Measurements from ENCODE around the gene S100A14.

S100A14 gene

GRCh38 chr1:153649863-153650235 lies 33.7 kb upstream of the S100A14 start:
- no peaks in the 10 kb centered on the region for H3K9me3 ChIP-seq
- peaks cover 12% of the 10 kb centered on the region for H3K36me3 ChIP-seq
- H3K4me1 ChIP-seq (ENCODE audit: control insufficient read depth in 1 of 2, insufficient read depth in 1 of 2, low read depth in 1 of 2, low read length in 1 of 2), result peaks cover 24 to 27% of the 10 kb centered on the region in 2 experiments
- H3K27me3 ChIP-seq, result no peaks in the 10 kb centered on the region
- TF ChIP-seq, protein P1, sequence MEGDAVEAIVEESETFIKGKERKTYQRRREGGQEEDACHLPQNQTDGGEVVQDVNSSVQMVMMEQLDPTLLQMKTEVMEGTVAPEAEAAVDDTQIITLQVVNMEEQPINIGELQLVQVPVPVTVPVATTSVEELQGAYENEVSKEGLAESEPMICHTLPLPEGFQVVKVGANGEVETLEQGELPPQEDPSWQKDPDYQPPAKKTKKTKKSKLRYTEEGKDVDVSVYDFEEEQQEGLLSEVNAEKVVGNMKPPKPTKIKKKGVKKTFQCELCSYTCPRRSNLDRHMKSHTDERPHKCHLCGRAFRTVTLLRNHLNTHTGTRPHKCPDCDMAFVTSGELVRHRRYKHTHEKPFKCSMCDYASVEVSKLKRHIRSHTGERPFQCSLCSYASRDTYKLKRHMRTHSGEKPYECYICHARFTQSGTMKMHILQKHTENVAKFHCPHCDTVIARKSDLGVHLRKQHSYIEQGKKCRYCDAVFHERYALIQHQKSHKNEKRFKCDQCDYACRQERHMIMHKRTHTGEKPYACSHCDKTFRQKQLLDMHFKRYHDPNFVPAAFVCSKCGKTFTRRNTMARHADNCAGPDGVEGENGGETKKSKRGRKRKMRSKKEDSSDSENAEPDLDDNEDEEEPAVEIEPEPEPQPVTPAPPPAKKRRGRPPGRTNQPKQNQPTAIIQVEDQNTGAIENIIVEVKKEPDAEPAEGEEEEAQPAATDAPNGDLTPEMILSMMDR (IDR thresholded peaks at IDR 0.05), result no peak
- H3K27ac ChIP-seq, result no peak overlapping the region
- H3K4me3 ChIP-seq (ENCODE audit: low read depth in 1 of 2, low read length in 1 of 2), result no peak overlapping the region

DNA sequence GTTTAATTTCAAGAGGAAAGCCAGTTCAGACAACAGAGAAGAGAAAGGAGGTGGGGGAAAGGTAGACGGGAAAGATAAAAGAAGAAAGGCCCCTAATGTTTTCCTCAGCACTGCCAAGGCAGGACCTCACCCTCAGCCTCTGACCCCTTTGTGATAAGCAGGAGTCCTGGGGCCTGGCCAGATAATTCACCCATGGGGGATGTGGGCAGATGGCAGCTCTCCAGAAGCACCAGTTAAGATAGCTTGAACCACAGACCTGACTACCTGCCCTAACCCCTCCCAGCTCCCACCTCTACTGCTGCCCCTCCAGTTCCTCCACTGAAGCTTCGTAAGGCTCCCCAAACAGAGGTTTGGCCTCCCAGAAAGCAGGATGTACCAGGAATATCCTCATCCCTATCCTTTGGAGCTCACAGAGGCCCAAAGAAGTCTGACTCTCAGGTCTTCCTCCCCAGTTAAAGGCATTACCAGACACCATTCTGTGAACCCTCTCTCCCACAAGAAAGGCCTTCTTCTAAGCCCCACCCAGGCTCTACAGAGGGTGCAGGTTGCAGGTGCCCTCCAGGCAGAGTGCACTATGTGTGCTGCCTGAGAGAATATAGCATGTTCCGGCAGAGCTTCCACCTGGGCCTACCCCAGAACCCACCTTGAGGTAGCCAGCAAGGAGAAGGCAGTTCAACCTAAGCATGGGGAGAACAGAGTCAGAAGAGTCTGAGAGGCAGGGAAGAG lies 33.2 kb upstream of the S100A14 start:
- Histone ChIP-seq H3K27ac (no peak overlapping the region), H3K9me3 (no peaks in the 10 kb centered on the region), H3K4me3 (ENCODE audit: low read depth in 1 of 2, low read length in 1 of 2) (no peak overlapping the region), H3K36me3 (peaks cover 18% of the 10 kb centered on the region), H3K27me3 (no peaks in the 10 kb centered on the region), H3K4me1 (ENCODE audit: control insufficient read depth in 1 of 2, insufficient read depth in 1 of 2, low read depth in 1 of 2, low read length in 1 of 2) (peaks cover 24 to 27% of the 10 kb centered on the region in 2 experiments)
- TF ChIP-seq, protein P1 (IDR thresholded peaks at IDR 0.05), result no peak

DNA sequence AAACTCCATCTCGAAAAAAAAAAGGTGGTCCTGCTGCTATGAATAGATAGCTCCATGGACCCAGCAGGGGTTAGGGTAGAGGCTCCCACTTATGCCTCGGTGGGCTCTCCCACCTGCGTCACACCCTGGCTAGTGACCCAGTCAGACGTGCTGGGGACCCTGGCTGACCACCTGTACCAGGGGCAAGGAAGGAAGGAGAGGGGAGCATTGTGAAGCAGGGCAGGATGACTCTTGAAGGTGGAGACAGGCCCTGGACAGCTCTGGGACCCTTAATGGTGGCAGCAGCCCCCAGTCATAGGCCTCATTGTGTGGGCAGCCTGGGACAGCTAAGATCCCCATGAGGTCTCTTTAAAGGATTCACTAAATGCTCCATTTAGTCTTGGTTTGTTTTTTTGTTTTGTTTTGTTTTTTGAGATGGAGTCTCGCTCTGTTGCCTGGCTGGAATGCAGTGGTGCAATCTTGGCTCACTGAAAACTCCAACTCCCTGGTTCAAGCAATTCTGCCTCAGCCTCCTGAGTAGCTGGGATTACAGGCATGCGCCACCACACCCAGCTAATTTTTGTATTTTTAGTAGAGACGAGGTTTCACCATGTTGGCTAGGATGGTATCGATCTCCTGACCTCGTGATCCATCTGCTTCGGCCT lies 32.0 kb upstream of the S100A14 start:
- no peak overlapping the region for H3K27ac ChIP-seq
- peaks cover 30% of the 10 kb centered on the region for H3K36me3 ChIP-seq
- H3K4me1 ChIP-seq (ENCODE audit: control insufficient read depth in 1 of 2, insufficient read depth in 1 of 2, low read depth in 1 of 2, low read length in 1 of 2), result peaks cover 20 to 25% of the 10 kb centered on the region in 2 experiments
- H3K27me3 ChIP-seq, result no peaks in the 10 kb centered on the region
- H3K9me3 ChIP-seq, result no peaks in the 10 kb centered on the region
- TF ChIP-seq, protein P1 (IDR thresholded peaks at IDR 0.05), result no peak
- H3K4me3 ChIP-seq (ENCODE audit: low read depth in 1 of 2, low read length in 1 of 2), result no peak overlapping the region

DNA sequence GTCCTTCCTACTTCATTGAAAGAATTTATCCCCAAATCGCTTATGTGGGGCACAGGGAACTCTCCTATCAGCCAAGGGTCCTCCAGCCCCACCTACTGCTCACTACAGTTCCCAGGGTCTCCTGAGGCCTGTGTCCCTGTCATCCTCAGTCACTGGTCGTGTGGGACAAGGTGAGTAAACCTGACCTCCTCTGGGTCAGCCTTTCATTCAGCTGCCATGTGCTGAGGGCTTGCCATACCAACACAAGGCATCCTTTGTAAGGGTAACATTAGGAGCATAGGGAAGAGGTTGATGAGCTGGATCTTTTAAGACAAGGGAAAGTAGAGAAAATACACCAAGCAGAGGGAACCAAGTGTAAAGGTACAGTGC lies 31.2 kb upstream of the S100A14 start:
- Histone ChIP-seq H3K27ac (peak overlapping the region; percentile 62), H3K9me3 (no peaks in the 10 kb centered on the region), H3K27me3 (no peaks in the 10 kb centered on the region), H3K36me3 (peaks cover 37% of the 10 kb centered on the region), H3K4me1 (ENCODE audit: control insufficient read depth in 1 of 2, insufficient read depth in 1 of 2, low read depth in 1 of 2, low read length in 1 of 2) (peaks cover 13 to 18% of the 10 kb centered on the region in 2 experiments), H3K4me3 (ENCODE audit: low read depth in 1 of 2, low read length in 1 of 2) (no peak overlapping the region)
- TF ChIP-seq, protein P1 (IDR thresholded peaks at IDR 0.05), result no peak

DNA sequence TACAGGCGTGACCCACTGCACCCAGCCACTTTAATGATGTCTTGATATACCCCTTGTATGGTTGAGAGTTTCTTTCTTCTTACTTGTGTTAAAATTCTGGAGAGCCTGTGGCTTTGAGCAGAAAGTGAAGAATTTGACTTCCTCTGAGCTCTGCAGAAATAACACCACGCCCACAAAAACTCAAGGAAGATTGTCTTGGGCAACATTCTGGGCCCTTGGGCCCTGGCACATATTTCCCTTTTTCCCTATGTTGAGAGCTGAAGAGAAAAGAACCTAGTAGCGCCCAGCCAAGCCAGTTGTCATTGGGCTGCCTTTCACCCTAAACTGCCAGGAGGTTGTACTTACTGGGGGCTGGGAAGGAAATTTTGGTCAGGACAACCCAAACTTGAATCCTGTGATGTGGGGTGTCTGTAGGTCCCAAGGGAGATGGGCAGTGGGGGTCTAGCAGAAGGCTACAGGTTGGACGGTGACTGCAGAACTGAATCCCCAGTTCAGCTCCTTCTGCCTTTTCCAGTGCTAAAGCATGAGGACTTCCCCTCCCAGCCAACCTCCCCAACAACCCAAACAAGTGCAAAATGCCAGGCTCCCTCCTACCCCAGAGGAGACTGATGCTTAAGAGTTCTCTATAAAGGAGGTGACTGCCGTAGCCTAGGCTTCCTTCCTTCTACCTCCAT lies 30.7 kb upstream of the S100A14 start:
- peaks cover 43% of the 10 kb centered on the region for H3K36me3 ChIP-seq
- no peaks in the 10 kb centered on the region for H3K27me3 ChIP-seq
- TF ChIP-seq, protein P1 (IDR thresholded peaks at IDR 0.05), result no peak
- no peak overlapping the region for H3K4me3 ChIP-seq (ENCODE audit: low read depth in 1 of 2, low read length in 1 of 2)
- peaks cover 13 to 18% of the 10 kb centered on the region in 2 experiments for H3K4me1 ChIP-seq (ENCODE audit: control insufficient read depth in 1 of 2, insufficient read depth in 1 of 2, low read depth in 1 of 2, low read length in 1 of 2)
- no peaks in the 10 kb centered on the region for H3K9me3 ChIP-seq
- peak overlapping the region; percentile 62 for H3K27ac ChIP-seq

Measured in neutrophil (primary cell).